HepG2 (cell line): ENCODE data around the gene CTNNA2. TPM values are rescaled to one million over a fixed set of nuclear protein-coding genes. Genes with fewer than 3 reads are reported as not detected.

ENCODE experiments used
- ATAC-seq: fragments of 200-7000 bp; cut with Tn5 transposase; 3 replicates; pipeline ENCODE4 v1.9.1; 2020; ENCODE audit warnings: mild to moderate bottlenecking, moderate library complexity
- BruUV-seq: library from RNA; stranded (reverse); fragments of 400-500 nt; replicated peaks from 2 replicates; lab custom pipeline; 2021; lab: Mats Ljungman, UMichigan
- CTCF ChIA-PET: fragments of 300-600 bp; formaldehyde crosslinking; extraction: SDS; loops from one replicate; lab custom pipeline; 2021; ENCODE audit warnings: low total read pairs, inconsistent platforms, low intra/inter-chr PET ratio; lab: Yijun Ruan, JAX
- POLR2A ChIA-PET: fragments of 350-600 bp; sonication (Branson Sonifier 250); formaldehyde crosslinking; loops from one replicate; lab custom pipeline; 2020; ENCODE audit warnings: antibody characterized with exemption, inconsistent platforms; lab: Yijun Ruan, JAX
- DNase-seq: peaks from one replicate; pipeline ENCODE4 v3.0.0-alpha.2; 2015; ENCODE audit warnings: low spot score
- FAIRE-seq: peaks from 3 replicates; lab custom pipeline; 2011; peaks lifted over from hg19 to GRCh38; lab: Jason Lieb, UNC
- H2AFZ ChIP-seq: one replicate; pipeline ENCODE4 v1.6.1; 2011; ENCODE audit warnings: low read length, inconsistent platforms
- H3K27ac ChIP-seq: fragments of 300-600 bp; 3 replicates; pipeline ENCODE4 v1.8.0; 2011; ENCODE audit warnings: mixed run types, mild to moderate bottlenecking, mixed read lengths, low read length, inconsistent platforms; ENCODE audit not compliant: insufficient read depth; ENCODE audit errors: extremely low read length
- H3K27me3 ChIP-seq, 2 experiments: fragments of 200-600 bp in 1 of 2; 2 replicates in 1 of 2; 3 replicates in 1 of 2; pipeline versions ENCODE4 v1.6.0 to v1.8.0; 2011; ENCODE audit warnings: low read length in 2 of 2, mild to moderate bottlenecking in 2 of 2, moderate library complexity in 2 of 2, inconsistent platforms in 1 of 2; ENCODE audit not compliant: insufficient read depth in 2 of 2, control insufficient read depth in 1 of 2
- H3K36me3 ChIP-seq, 2 experiments: fragments of 200-600 bp in 1 of 2; replicated peaks in 1 of 2; 2 replicates in 1 of 2; 3 replicates in 1 of 2; pipeline versions ENCODE4 v1.5.1 to v1.8.0; 2011; ENCODE audit warnings: low read length in 2 of 2, inconsistent platforms in 1 of 2; ENCODE audit not compliant: insufficient read depth in 2 of 2, control insufficient read depth in 1 of 2
- H3K4me1 ChIP-seq: 2 replicates; pipeline ENCODE4 v1.5.1; 2012; ENCODE audit warnings: low read length, inconsistent platforms; ENCODE audit not compliant: insufficient read depth
- H3K4me2 ChIP-seq: 2 replicates; pipeline ENCODE4 v1.6.0; 2011; ENCODE audit warnings: low read depth, low read length, inconsistent platforms
- H3K4me3 ChIP-seq, 3 experiments: fragments of 200-600 bp in 1 of 3; sonication (generic), shearing (Covaris generic) in 1 of 3; replicated peaks in 1 of 3; 2 replicates each; pipeline ENCODE4 v1.5.1; 2011 to 2016; ENCODE audit warnings: low read length in 3 of 3, inconsistent platforms in 2 of 3, low read depth in 2 of 3, mild to moderate bottlenecking in 2 of 3, control low read depth in 1 of 3, mixed read lengths in 1 of 3; ENCODE audit not compliant: insufficient read depth in 1 of 3
- H3K79me2 ChIP-seq: one replicate; pipeline ENCODE4 v1.6.1; 2011; ENCODE audit warnings: low read length, inconsistent platforms; ENCODE audit not compliant: insufficient read depth
- H3K9ac ChIP-seq: 2 replicates; pipeline ENCODE4 v1.6.0; 2011; ENCODE audit warnings: mild to moderate bottlenecking, low read depth, low read length, inconsistent platforms; ENCODE audit not compliant: insufficient read depth
- H3K9me3 ChIP-seq: 2 replicates; pipeline ENCODE4 v1.5.1; 2012; ENCODE audit warnings: mild to moderate bottlenecking, low read length
- H4K20me1 ChIP-seq: 2 replicates; pipeline ENCODE4 v1.6.0; 2011; ENCODE audit warnings: inconsistent platforms, mild to moderate bottlenecking, low read length, moderate library complexity; ENCODE audit not compliant: insufficient read depth
- CBX1 ChIP-seq: IDR thresholded peaks from one replicate; pipeline ENCODE4 v1.6.1; 2016; ENCODE audit warnings: antibody characterized with exemption, low read depth
- CTCF ChIP-seq: sonication (generic); formaldehyde crosslinking; IDR thresholded peaks from 2 replicates; pipeline ENCODE4 v1.5.0; 2020; ENCODE audit warnings: mild to moderate bottlenecking, missing genetic modification reagents, moderate library complexity
- GPBP1L1 ChIP-seq: sonication (generic); formaldehyde crosslinking; IDR thresholded peaks from 2 replicates; pipeline ENCODE4 v1.5.0; 2020; ENCODE audit warnings: mild to moderate bottlenecking, missing genetic modification reagents
- JUNB ChIP-seq: sonication (generic); formaldehyde crosslinking; IDR thresholded peaks from 2 replicates; pipeline ENCODE4 v1.8.0; 2022; ENCODE audit warnings: missing genetic modification reagents, mild to moderate bottlenecking, borderline replicate concordance
- RARG ChIP-seq: sonication (generic); formaldehyde crosslinking; IDR thresholded peaks from 2 replicates; pipeline ENCODE4 v1.4.0; 2020; ENCODE audit warnings: low read depth, mild to moderate bottlenecking, missing genetic modification reagents
- SKI ChIP-seq: fragments of 450-650 bp; IDR thresholded peaks from one replicate; pipeline ENCODE4 v1.6.1; 2018; ENCODE audit warnings: mild to moderate bottlenecking; ENCODE audit not compliant: partially characterized antibody
- ZEB1 ChIP-seq: IDR thresholded peaks from 2 replicates; pipeline ENCODE4 v1.6.1; 2012; ENCODE audit warnings: mild to moderate bottlenecking, low read depth, inconsistent platforms; ENCODE audit not compliant: insufficient replicate concordance
- ZNF10 ChIP-seq: sonication (generic); formaldehyde crosslinking; IDR thresholded peaks from 2 replicates; pipeline ENCODE4 v1.4.0; 2020; ENCODE audit warnings: mild to moderate bottlenecking, low read depth, missing genetic modification reagents, borderline replicate concordance
- ZNF143 ChIP-seq: sonication (generic); formaldehyde crosslinking; IDR thresholded peaks from 2 replicates; pipeline ENCODE4 v1.4.0; 2020; ENCODE audit warnings: missing genetic modification reagents
- ZNF460 ChIP-seq: sonication (generic); formaldehyde crosslinking; IDR thresholded peaks from 2 replicates; pipeline ENCODE4 v1.5.1; 2020; ENCODE audit warnings: missing genetic modification reagents, mild to moderate bottlenecking, borderline replicate concordance
- ZNF558 ChIP-seq: sonication (generic); formaldehyde crosslinking; IDR thresholded peaks from 2 replicates; pipeline ENCODE4 v1.9.0; 2022; ENCODE audit warnings: mild to moderate bottlenecking, missing genetic modification reagents, borderline replicate concordance
- ZNF619 ChIP-seq: sonication (generic); formaldehyde crosslinking; IDR thresholded peaks from 2 replicates; pipeline ENCODE4 v1.4.0; 2020; ENCODE audit warnings: mild to moderate bottlenecking, missing genetic modification reagents
- ZNF747 ChIP-seq: sonication (generic); formaldehyde crosslinking; IDR thresholded peaks from 2 replicates; pipeline ENCODE4 v1.8.1; 2023; ENCODE audit warnings: missing genetic modification reagents, mild to moderate bottlenecking, borderline replicate concordance
- ZNF777 ChIP-seq: sonication (generic); formaldehyde crosslinking; IDR thresholded peaks from 2 replicates; pipeline ENCODE4 v1.4.0; 2020; ENCODE audit warnings: missing genetic modification reagents
- WGBS: methylation state at CpG from one replicate; pipeline ENCODE4 v1.1.6; 2017; ENCODE audit warnings: low lambda C conversion rate; 5-methylcytosine and 5-hydroxymethylcytosine counted together
- in situ Hi-C: cut with HindIII; loops from 2 replicates; pipeline ENCODE4 v1.10.0; 2017; ENCODE audit warnings: low pct_unique_long_range_greater_than_20kb; ENCODE audit not compliant: extremely low pct_ligation_motif_present
- intact Hi-C: fragments of 100-400 bp; cut with micrococcal nuclease; formaldehyde crosslinking; loops from one replicate; pipeline ENCODE4 v1.10.0; 2022; ENCODE audit not compliant: unreplicated experiment
- polyA plus RNA-seq, 8 experiments: library from polyadenylated mRNA; depleted of rRNA in 3 of 8; stranded (reverse) in 7 of 8; unstranded in 1 of 8; fragments of >200 nt; fragmentation: Illumina TruSeq in 4 of 8; extraction: Trizol in 4 of 8; gene quantifications; 2 replicates each; pipeline versions ENCODE4 v1.2.1 to v1.2.3, GENCODE V29; 2011 to 2016; ENCODE audit warnings: low read depth in 4 of 8, missing spikeins in 1 of 8, mixed read lengths in 1 of 8; ENCODE audit not compliant: insufficient read depth in 1 of 8
- total RNA-seq, 5 experiments: library from RNA; depleted of rRNA; stranded (reverse); fragments of >200 nt; fragmentation: Illumina TruSeq; extraction: Trizol; gene quantifications; 2 replicates each; pipeline ENCODE4 v1.2.3, GENCODE V29; 2016; ENCODE audit warnings: low read depth in 1 of 5

The CTNNA2 gene
- total and polyA plus RNA-seq, 2 of the 13 experiments (the other 11 are each of a cell fraction or from before 2014, with no cell fraction given): not detected

GRCh38 chr2:80053522-80054345 lies 540.9 kb downstream of the CTNNA2 start:
- ATAC-seq: no peak
- 35% methylated on average over 8 of the region's 8 CpGs for whole genome bisulfite sequencing
- POLR2A ChIA-PET: no interaction called here
- Histone ChIP-seq H3K36me3 (no peaks in the 10 kb centered on the region), H3K9ac (no peak overlapping the region), H3K4me2 (no peak overlapping the region), H3K4me1 (no peaks in the 10 kb centered on the region), H3K79me2 (no peaks in the 10 kb centered on the region), H2AFZ (no peak overlapping the region), H3K4me3 (no peak overlapping the region), H4K20me1 (no peaks in the 10 kb centered on the region), H3K27ac (no peak overlapping the region), H3K9me3 (no peaks in the 10 kb centered on the region), H3K27me3 (no peaks in the 10 kb centered on the region)
- DNase-seq: no peak
- no peak for TF ChIP-seq JUNB (CRISPR knock-in tag)
- TF ChIP-seq ZNF777: no peak
- TF ChIP-seq CBX1: no peak
- no peak for TF ChIP-seq ZNF747
- no peak for TF ChIP-seq RARG
- TF ChIP-seq ZNF460 (CRISPR knock-in tag): no peak
- no peak for TF ChIP-seq GPBP1L1 (CRISPR knock-in tag)
- no peak for TF ChIP-seq SKI
- no peak for TF ChIP-seq ZEB1
- no peak for TF ChIP-seq ZNF143 (CRISPR knock-in tag)
- TF ChIP-seq ZNF619 (CRISPR knock-in tag): no peak
- no peak for TF ChIP-seq ZNF10
- TF ChIP-seq CTCF (CRISPR knock-in tag): no peak
- TF ChIP-seq ZNF558 (CRISPR knock-in tag): no peak
- intact Hi-C loops (no loop called here), in situ Hi-C loops (no loop called here)
- BruUV-seq: no TSS peak
- no peak for FAIRE-seq
- CTCF ChIA-PET: no interaction called here
